Vagina (tissue), 2 donors: ENCODE measurements around the gene DOK6. TPM values are rescaled to one million over a fixed set of nuclear protein-coding genes. Genes with fewer than 3 reads are reported as not detected.

Source experiments
- DNase-seq, 2 donors: peaks; one replicate each; pipeline ENCODE4 v3.0.0-alpha.2; 2017; ENCODE audit errors: extremely low spot score in 2 of 2
- H3K27ac ChIP-seq: fragments of 200-600 bp; sonication (generic); one replicate; pipeline ENCODE4 v1.5.1; 2019
- H3K27me3 ChIP-seq: fragments of 200-600 bp; sonication (generic); one replicate; pipeline ENCODE4 v1.5.1; 2019
- H3K36me3 ChIP-seq, 2 donors: fragments of 200-600 bp; sonication (generic); one replicate each; pipeline ENCODE4 v1.5.1; 2017 to 2019
- H3K4me1 ChIP-seq: fragments of 200-600 bp; sonication (generic); one replicate; pipeline ENCODE4 v1.5.1; 2019
- H3K4me3 ChIP-seq, 2 donors: fragments of 200-600 bp; sonication (generic); 1 replicate in 1 of 2; 2 replicates in 1 of 2; pipeline ENCODE4 v1.5.1; 2016 to 2019
- H3K9me3 ChIP-seq: fragments of 200-600 bp; sonication (generic); one replicate; pipeline ENCODE4 v1.5.1; 2019
- CTCF ChIP-seq, 3 experiments: fragments of 450-650 bp in 2 of 3; fragments of 200-600 bp in 1 of 3; sonication (generic) in 1 of 3; IDR thresholded peaks; one replicate each; pipeline ENCODE4 v1.5.1; 2017 to 2019; ENCODE audit warnings: antibody characterized with exemption in 3 of 3, mild to moderate bottlenecking in 2 of 3, moderate library complexity in 2 of 3
- POLR2A ChIP-seq, 2 donors: fragments of 450-650 bp; IDR thresholded peaks; one replicate each; pipeline ENCODE4 v1.6.1; 2017; ENCODE audit warnings: antibody characterized with exemption in 2 of 2, mild to moderate bottlenecking in 2 of 2, moderate library complexity in 2 of 2
- POLR2AphosphoS5 ChIP-seq, 2 donors: sonication (generic); formaldehyde crosslinking; IDR thresholded peaks; one replicate each; pipeline ENCODE4 v1.9.0; 2017; ENCODE audit warnings: antibody characterized with exemption in 2 of 2, mild to moderate bottlenecking in 2 of 2, low read depth in 1 of 2; ENCODE audit not compliant: insufficient read depth in 1 of 2
- intact Hi-C: fragments of 100-400 bp; cut with DNase I; formaldehyde crosslinking; loops from one replicate; pipeline ENCODE4 v1.15.1; 2023
- total RNA-seq: library from RNA; depleted of rRNA; stranded (reverse); fragments of >200 nt; gene quantifications from one replicate; pipeline ENCODE4 v1.2.3, GENCODE V29; 2016

The DOK6 gene
- total RNA-seq, 1 donor from 2014 or later, result 1.2 TPM

DNA sequence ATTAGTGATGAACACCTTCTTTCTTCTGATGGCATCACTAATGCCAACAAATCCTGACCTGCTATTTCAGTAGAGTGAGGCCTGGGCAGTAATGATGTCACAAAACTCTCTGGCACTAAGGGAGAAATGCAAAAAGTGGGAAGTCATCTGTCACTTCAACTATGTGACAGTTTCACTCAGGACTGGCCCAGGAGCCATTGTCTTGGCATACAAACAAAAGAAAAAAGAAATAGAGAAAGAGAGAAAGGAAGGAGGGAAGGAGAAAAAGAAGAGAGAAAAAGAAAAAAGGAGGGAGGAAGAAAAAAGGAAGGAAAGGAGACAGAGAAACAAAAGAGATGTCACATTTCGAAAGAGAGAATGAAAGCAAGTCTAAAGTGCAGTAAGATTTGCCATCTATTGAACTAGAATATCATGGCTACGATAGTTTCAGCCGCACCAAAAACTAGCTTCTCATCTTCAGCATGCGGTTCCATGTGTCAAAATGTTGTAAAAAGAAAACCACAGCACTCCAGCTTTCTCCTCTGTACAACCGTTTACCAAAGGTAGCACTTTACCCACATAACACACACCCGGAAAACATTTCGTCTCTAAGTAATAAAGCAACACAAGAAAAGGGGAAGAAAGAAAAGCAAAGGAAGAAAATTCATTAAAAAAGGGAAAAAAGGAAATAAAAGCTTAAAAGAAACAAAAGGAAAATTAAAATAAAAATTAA is 496.9 kb downstream of the DOK6 start:
- intact Hi-C loops, result no loop called here
- TF ChIP-seq POLR2A (IDR thresholded peaks at IDR 0.05), result no peak
- no peak overlapping the region for H3K4me3 ChIP-seq
- H3K9me3 ChIP-seq, result no peaks in the 10 kb centered on the region
- H3K27ac ChIP-seq, result no peak overlapping the region
- H3K36me3 ChIP-seq, result no peaks in the 10 kb centered on the region
- DNase-seq, result no peak
- H3K4me1 ChIP-seq, result no peaks in the 10 kb centered on the region
- H3K27me3 ChIP-seq, result no peaks in the 10 kb centered on the region

GRCh38 chr18:69898241-69898861 is 497.7 kb downstream of the DOK6 start:
- intact Hi-C loops, result no loop called here
- H3K4me1 ChIP-seq, result no peaks in the 10 kb centered on the region

More at GRCh38 chr18:69898241-69898861, 497.7 kb downstream of the DOK6 start:
- Histone ChIP-seq H3K27ac (no peak overlapping the region), H3K9me3 (no peaks in the 10 kb centered on the region), H3K36me3 (no peaks in the 10 kb centered on the region), H3K4me3 (no peak overlapping the region), H3K27me3 (no peaks in the 10 kb centered on the region)
- no peak for DNase-seq
- no peak for TF ChIP-seq POLR2AphosphoS5 (IDR thresholded peaks at IDR 0.05; ENCODE audit: insufficient read depth in 1 of 2, low read depth in 1 of 2)
- no peak for TF ChIP-seq CTCF (IDR thresholded peaks at IDR 0.05)
- no peak for TF ChIP-seq POLR2A (IDR thresholded peaks at IDR 0.05)
